OCI-LY7 (cell line): ENCODE results near the gene RLF. TPM values are rescaled to one million over a fixed set of nuclear protein-coding genes. Genes with fewer than 3 reads are reported as not detected.

Source experiments
- BruUV-seq: library from RNA; stranded (reverse); fragments of 400-500 nt; replicated peaks from 2 replicates; lab custom pipeline; 2021; lab: Mats Ljungman, UMichigan
- CTCF ChIA-PET: fragments of 300-600 bp; sonication (Branson Sonifier 250); formaldehyde crosslinking; loops from one replicate; lab custom pipeline; 2022; ENCODE audit warnings: antibody characterized with exemption; ENCODE audit not compliant: unreplicated experiment; lab: Charles Lee
- POLR2A ChIA-PET: fragments of 300-600 bp; sonication (Branson Sonifier 250); formaldehyde crosslinking; loops from one replicate; lab custom pipeline; 2022; ENCODE audit warnings: antibody characterized with exemption; lab: Charles Lee
- DNase-seq: peaks from one replicate; pipeline ENCODE4 v3.0.0-alpha.2; 2015; ENCODE audit warnings: low spot score
- H2AFZ ChIP-seq: fragments of 200-600 bp; sonication (generic), shearing (Covaris generic); 2 replicates; pipeline ENCODE4 v1.6.1; 2014; ENCODE audit warnings: mild to moderate bottlenecking, antibody characterized with exemption, low read length, moderate library complexity
- H3K27ac ChIP-seq: fragments of 200-600 bp; sonication (generic); 2 replicates; pipeline ENCODE4 v1.5.1; 2014; ENCODE audit warnings: mixed run types, low read depth, mild to moderate bottlenecking, moderate library complexity, low read length, inconsistent platforms; ENCODE audit not compliant: poor library complexity, severe bottlenecking
- H3K36me3 ChIP-seq: fragments of 200-600 bp; sonication (generic); 2 replicates; pipeline ENCODE4 v1.6.1; 2014; ENCODE audit warnings: mild to moderate bottlenecking, antibody characterized with exemption, low read length, moderate library complexity, mixed read lengths; ENCODE audit not compliant: insufficient read depth
- H3K4me1 ChIP-seq: fragments of 200-600 bp; sonication (generic); 2 replicates; pipeline ENCODE4 v1.5.1; 2014; ENCODE audit warnings: mild to moderate bottlenecking, low read length; ENCODE audit not compliant: insufficient read depth, poor library complexity, severe bottlenecking
- H3K4me2 ChIP-seq: fragments of 200-600 bp; sonication (generic); 2 replicates; pipeline ENCODE4 v1.6.1; 2014; ENCODE audit warnings: mild to moderate bottlenecking, low read length
- H3K4me3 ChIP-seq: fragments of 200-600 bp; sonication (generic); 2 replicates; pipeline ENCODE4 v1.5.1; 2014; ENCODE audit warnings: mild to moderate bottlenecking, low read depth, low read length; ENCODE audit not compliant: poor library complexity, severe bottlenecking
- H3K79me2 ChIP-seq: fragments of 200-600 bp; sonication (generic); 2 replicates; pipeline ENCODE4 v1.6.1; 2016; ENCODE audit warnings: low read depth, mild to moderate bottlenecking, low read length, moderate library complexity, mixed read lengths; ENCODE audit not compliant: insufficient read depth
- H3K9me2 ChIP-seq: fragments of 200-600 bp; sonication (generic); 2 replicates; pipeline ENCODE4 v1.6.1; 2016; ENCODE audit warnings: mild to moderate bottlenecking, low read length, mixed read lengths; ENCODE audit not compliant: insufficient read depth
- H3K9me3 ChIP-seq: fragments of 200-600 bp; sonication (generic); 2 replicates; pipeline ENCODE4 v1.6.1; 2014; ENCODE audit warnings: mild to moderate bottlenecking, mixed run types, low read length, mixed read lengths
- H4K20me1 ChIP-seq: fragments of 200-600 bp; sonication (generic); 2 replicates; pipeline ENCODE4 v1.6.1; 2014; ENCODE audit warnings: mild to moderate bottlenecking, antibody characterized with exemption, low read length, moderate library complexity, mixed read lengths; ENCODE audit not compliant: insufficient read depth
- EZH2phosphoT487 ChIP-seq: fragments of 200-600 bp; sonication (generic); IDR thresholded peaks from 2 replicates; pipeline ENCODE4 v1.6.1; 2018; ENCODE audit warnings: low read depth, borderline replicate concordance, mild to moderate bottlenecking, mixed run types, antibody characterized with exemption, low read length, moderate library complexity, mixed read lengths
- intact Hi-C: fragments of 100-400 bp; cut with micrococcal nuclease; formaldehyde crosslinking; loops from one replicate; pipeline ENCODE4 v1.10.0; 2022; ENCODE audit not compliant: unreplicated experiment
- total RNA-seq, 2 experiments: library from RNA; depleted of rRNA in 1 of 2; stranded (reverse); fragments of >200 nt in 1 of 2; shearing (Covaris generic) in 1 of 2; gene quantifications; 2 replicates each; pipeline ENCODE4 v1.2.3, GENCODE V29; 2014 to 2022
- TF ChIP-seq, protein P1 (sequence below): fragments of 200-600 bp; sonication (generic); conservative IDR thresholded peaks from 2 replicates; pipeline ENCODE4 v1.5.1; 2014; ENCODE audit warnings: mild to moderate bottlenecking, antibody characterized with exemption, low read length, moderate library complexity, mixed read lengths

Gene RLF
- total RNA-seq, 2 experiments from 2014 or later = 16.9 to 22.5 TPM

DNA sequence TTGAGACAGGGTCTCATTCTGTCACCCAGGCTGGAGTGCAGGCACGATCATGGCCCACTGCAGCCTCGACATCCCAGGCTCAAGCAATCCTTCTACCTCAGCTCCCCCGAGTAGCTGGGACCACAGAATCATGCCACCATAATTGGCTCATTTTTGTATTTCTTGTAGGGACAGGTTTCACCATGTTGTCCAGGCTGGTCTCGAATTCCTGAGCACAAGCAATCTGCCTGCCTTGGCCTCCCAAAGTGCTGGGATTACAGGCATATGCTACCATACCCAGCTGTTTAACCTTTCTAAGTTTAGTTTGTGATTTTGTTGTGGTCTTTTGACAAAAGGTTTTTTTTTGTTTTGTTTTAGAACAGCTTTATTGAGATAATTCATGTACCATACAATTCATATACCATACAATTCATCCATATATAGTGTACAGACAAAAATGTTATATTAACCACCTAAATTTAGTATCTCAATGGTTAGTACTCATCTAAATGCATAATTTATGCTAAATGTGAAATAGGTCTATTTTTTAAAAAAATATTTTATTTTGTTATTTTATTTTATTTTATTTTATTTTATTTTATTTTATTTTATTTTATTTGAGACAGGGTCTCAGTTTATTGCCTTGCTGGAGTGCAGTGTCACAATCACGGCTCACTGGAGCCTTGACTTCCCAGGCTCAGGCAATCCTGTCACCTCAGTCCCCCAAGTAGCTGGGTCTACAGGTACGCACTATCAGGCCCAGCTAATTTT lies 105.8 kb downstream of the RLF start:
- Histone ChIP-seq H3K79me2 (peaks cover 8% of the 10 kb centered on the region; the same call in 1 of the 2 replicates), H3K9me3 (no peaks in the 10 kb centered on the region), H2AFZ (no peak overlapping the region), H3K4me3 (no peak overlapping the region), H4K20me1 (no peaks in the 10 kb centered on the region), H3K4me2 (no peak overlapping the region), H3K9me2 (no peaks in the 10 kb centered on the region), H3K4me1 (no peaks in the 10 kb centered on the region), H3K36me3 (peaks cover 92% of the 10 kb centered on the region), H3K27ac (no peak overlapping the region)
- ChIA-PET CTCF (no interaction called here), POLR2A (interaction anchor here (0.6 to 0.9 kb wide), 3 partner anchors 20 to 26 kb away, joined by 3 to 4 read pairs (median 3); no protein-coding TSS in a partner anchor)
- intact Hi-C loops = no loop called here
- BruUV-seq = no TSS peak
- TF ChIP-seq, protein P1, sequence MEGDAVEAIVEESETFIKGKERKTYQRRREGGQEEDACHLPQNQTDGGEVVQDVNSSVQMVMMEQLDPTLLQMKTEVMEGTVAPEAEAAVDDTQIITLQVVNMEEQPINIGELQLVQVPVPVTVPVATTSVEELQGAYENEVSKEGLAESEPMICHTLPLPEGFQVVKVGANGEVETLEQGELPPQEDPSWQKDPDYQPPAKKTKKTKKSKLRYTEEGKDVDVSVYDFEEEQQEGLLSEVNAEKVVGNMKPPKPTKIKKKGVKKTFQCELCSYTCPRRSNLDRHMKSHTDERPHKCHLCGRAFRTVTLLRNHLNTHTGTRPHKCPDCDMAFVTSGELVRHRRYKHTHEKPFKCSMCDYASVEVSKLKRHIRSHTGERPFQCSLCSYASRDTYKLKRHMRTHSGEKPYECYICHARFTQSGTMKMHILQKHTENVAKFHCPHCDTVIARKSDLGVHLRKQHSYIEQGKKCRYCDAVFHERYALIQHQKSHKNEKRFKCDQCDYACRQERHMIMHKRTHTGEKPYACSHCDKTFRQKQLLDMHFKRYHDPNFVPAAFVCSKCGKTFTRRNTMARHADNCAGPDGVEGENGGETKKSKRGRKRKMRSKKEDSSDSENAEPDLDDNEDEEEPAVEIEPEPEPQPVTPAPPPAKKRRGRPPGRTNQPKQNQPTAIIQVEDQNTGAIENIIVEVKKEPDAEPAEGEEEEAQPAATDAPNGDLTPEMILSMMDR = no peak
- no peak for TF ChIP-seq EZH2phosphoT487
- DNase-seq = no peak

DNA sequence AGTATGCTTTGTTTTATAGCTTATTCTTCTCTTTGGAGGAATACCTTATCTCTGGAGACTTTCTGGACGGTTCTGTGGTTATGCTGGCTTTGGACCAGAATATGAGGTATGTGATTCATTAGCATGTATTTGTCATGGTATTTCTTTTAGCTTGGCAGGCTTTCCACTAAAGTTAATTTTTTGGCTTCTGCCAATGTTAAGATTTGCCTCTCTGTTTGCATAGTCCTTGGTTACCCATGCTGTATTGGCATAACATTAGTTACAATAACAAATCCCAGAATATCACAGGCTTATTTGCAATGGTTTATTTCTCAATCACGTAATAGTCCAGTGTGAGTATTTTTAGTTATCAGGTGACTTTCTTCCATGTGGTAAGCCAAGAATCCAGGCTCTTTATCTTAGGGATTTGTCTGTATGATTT lies 106.6 kb downstream of the RLF start:
- H3K79me2 ChIP-seq = peaks cover 8% of the 10 kb centered on the region; the same call in 1 of the 2 replicates
- no peaks in the 10 kb centered on the region for H3K9me3 ChIP-seq
- no peak overlapping the region for H3K27ac ChIP-seq
- H3K4me2 ChIP-seq = no peak overlapping the region
- peaks cover 93% of the 10 kb centered on the region for H3K36me3 ChIP-seq
- H3K4me1 ChIP-seq = no peaks in the 10 kb centered on the region
- H2AFZ ChIP-seq = no peak overlapping the region
- intact Hi-C loops = no loop called here
- H4K20me1 ChIP-seq = no peaks in the 10 kb centered on the region
- H3K9me2 ChIP-seq = no peaks in the 10 kb centered on the region
- no TSS peak for BruUV-seq
- CTCF ChIA-PET = no interaction called here
- POLR2A ChIA-PET = no interaction called here
- no peak overlapping the region for H3K4me3 ChIP-seq
- no peak for DNase-seq
- no peak for TF ChIP-seq EZH2phosphoT487
- TF ChIP-seq, protein P1 = no peak

DNA sequence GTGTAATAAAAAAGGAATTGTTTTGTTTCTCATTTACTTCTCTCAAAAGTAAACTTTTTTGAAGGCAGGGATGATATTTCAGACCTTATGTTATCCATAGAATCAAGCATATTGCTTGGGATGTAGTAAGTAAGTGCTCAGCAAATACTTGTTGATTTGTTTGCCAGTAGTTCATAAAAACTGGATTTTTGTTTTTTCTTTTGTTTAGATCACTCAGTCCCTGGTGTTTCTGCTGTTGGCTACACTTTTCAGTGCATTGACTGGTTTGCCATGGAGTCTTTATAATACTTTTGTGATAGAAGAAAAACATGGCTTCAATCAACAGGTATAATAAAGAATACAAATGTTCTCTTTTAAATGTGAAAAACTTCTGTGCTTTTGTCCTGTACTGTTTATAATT lies 107.0 kb downstream of the RLF start:
- no peak overlapping the region for H3K4me2 ChIP-seq
- no peaks in the 10 kb centered on the region for H3K9me3 ChIP-seq
- H4K20me1 ChIP-seq = no peaks in the 10 kb centered on the region
- peaks cover 8% of the 10 kb centered on the region; the same call in 1 of the 2 replicates for H3K79me2 ChIP-seq
- intact Hi-C loops = no loop called here
- peaks cover 92% of the 10 kb centered on the region for H3K36me3 ChIP-seq
- no peaks in the 10 kb centered on the region for H3K9me2 ChIP-seq
- no peak overlapping the region for H3K4me3 ChIP-seq
- H2AFZ ChIP-seq = no peak overlapping the region
- ChIA-PET CTCF (no interaction called here), POLR2A (interaction anchor here (0.7 to 0.9 kb wide), 3 partner anchors 14 to 265 kb away, joined by 4 to 8 read pairs (median 6); no protein-coding TSS in a partner anchor)
- no peak overlapping the region for H3K27ac ChIP-seq
- H3K4me1 ChIP-seq = no peaks in the 10 kb centered on the region
- no peak for DNase-seq
- TF ChIP-seq EZH2phosphoT487 = no peak
- TF ChIP-seq, protein P1 = no peak
- BruUV-seq = no TSS peak
